HG03571 (cell line): ENCODE results near the gene PCLO.
"Not testable (repeated sequence)": the region's sequence is repeated elsewhere in the genome, so short reads cannot be mapped to it uniquely, and the experiment has no call there.

Experiments used
- ATAC-seq: cut with Tn5 transposase; IDR thresholded peaks from one replicate; pipeline ENCODE4 v1.9.1; 2021; ENCODE audit not compliant: unreplicated experiment

The PCLO gene

GRCh38 chr7:83053965-83054364, 108.7 kb downstream of the PCLO start:
- no peak for ATAC-seq

GRCh38 chr7:83040484-83040883, 122.2 kb downstream of the PCLO start:
- ATAC-seq = no peak

- no peak for ATAC-seq
Measured at GRCh38 chr7:83038787-83039186, 123.9 kb downstream of the PCLO start.

GRCh38 chr7:83036721-83037380, 125.8 kb downstream of the PCLO start:
- no peak for ATAC-seq

- no peak for ATAC-seq
Measured at GRCh38 chr7:83036130-83036529, 126.6 kb downstream of the PCLO start.

- no peak for ATAC-seq
Measured at GRCh38 chr7:83032195-83032594, 130.5 kb downstream of the PCLO start.

GRCh38 chr7:83023817-83024665, 138.6 kb downstream of the PCLO start:
- not testable (repeated sequence) for ATAC-seq

- no peak for ATAC-seq
Measured at GRCh38 chr7:83021032-83021431, 141.7 kb downstream of the PCLO start.

GRCh38 chr7:83020161-83020560, 142.5 kb downstream of the PCLO start:
- ATAC-seq = no peak

GRCh38 chr7:83015916-83016315, 146.8 kb downstream of the PCLO start:
- no peak for ATAC-seq

GRCh38 chr7:83014546-83014945, 148.1 kb downstream of the PCLO start:
- ATAC-seq = no peak

GRCh38 chr7:83011954-83012353, 150.7 kb downstream of the PCLO start:
- no peak for ATAC-seq

GRCh38 chr7:83005410-83005809, 157.3 kb downstream of the PCLO start:
- ATAC-seq = no peak

GRCh38 chr7:83001362-83002040, 161.2 kb downstream of the PCLO start:
- no peak for ATAC-seq

- ATAC-seq = no peak
Measured at GRCh38 chr7:82998436-82998835, 164.2 kb downstream of the PCLO start.

- ATAC-seq = no peak
Measured at GRCh38 chr7:82985144-82985802, 177.4 kb downstream of the PCLO start.

- ATAC-seq = no peak
Measured at GRCh38 chr7:82980130-82980788, 182.4 kb downstream of the PCLO start.

GRCh38 chr7:82975811-82976468, 186.7 kb downstream of the PCLO start:
- ATAC-seq = no peak

GRCh38 chr7:82972135-82972534, 190.5 kb downstream of the PCLO start:
- no peak for ATAC-seq
